Coronary artery (tissue), 2 donors: ENCODE measurements around the gene FBXL15.

ENCODE experiments used
- DNase-seq: peaks from one replicate; pipeline ENCODE4 v3.0.0-alpha.2; 2017; ENCODE audit warnings: low spot score
- H3K27ac ChIP-seq, 2 donors: fragments of 200-600 bp; sonication (generic); one replicate each; pipeline ENCODE4 v1.5.1; 2016 to 2019
- H3K4me3 ChIP-seq: fragments of 200-600 bp; sonication (generic); 2 replicates; pipeline ENCODE4 v1.5.1; 2016; ENCODE audit warnings: mild to moderate bottlenecking, moderate library complexity
- CTCF ChIP-seq: fragments of 200-600 bp; sonication (generic); IDR thresholded peaks from one replicate; pipeline ENCODE4 v1.5.1; 2019; ENCODE audit warnings: antibody characterized with exemption

FBXL15 gene

GRCh38 chr10:102408131-102408727 lies 12.4 kb upstream of the FBXL15 start:
- no peak for DNase-seq
- Histone ChIP-seq H3K4me3 (peak overlapping the region; percentile 69), H3K27ac (no peak overlapping the region)
- no peak for TF ChIP-seq CTCF

DNA sequence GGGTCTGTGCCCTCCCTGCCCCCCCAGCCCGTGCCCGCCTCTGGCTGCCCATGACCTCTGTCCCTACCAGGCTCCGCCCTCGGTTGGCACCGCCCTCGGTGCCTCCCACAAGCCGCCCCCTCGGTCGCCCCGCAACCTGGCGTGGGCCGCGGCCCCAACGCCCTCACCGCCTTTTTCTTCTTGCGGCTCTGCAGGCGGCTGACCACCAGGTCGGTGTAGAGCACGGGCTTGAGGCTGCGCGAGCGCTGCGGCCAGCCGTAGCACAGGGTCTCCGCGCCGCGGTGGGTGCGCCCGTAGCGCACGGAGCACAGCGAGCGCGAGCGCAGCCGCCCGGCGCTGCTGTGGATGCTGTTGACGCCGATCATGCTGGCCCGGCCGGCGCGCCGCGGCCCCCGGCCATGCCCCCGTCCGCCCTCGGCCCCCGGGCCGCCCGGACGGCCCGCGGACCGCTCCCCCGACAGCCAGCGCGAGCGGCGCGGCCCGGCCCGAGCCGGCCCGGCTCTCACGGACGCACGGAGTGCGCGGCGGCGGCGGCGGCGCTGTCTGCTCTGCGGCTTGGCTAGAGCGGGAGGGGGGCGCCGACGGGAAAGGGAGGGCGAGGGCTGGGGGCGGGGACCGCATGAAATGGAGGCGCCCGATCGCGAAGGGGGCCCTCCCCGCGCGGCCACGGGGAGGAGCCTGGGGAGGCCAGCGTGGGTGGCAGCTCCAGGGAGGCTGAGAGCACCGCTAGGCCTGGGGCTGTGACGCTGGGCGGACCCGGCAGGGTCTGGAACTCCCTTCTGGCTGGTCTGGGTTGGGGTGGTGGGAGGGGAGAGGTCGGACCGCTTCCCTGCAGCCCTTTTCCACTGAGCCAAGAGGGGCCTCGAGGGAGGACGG lies 11.7 kb upstream of the FBXL15 start:
- no peak for DNase-seq
- TF ChIP-seq CTCF = no peak
- Histone ChIP-seq H3K27ac (no peak overlapping the region), H3K4me3 (peak overlapping the region; percentile 69)

- DNase-seq = no peak
- H3K4me3 ChIP-seq = peak overlapping the region; percentile 69
- H3K27ac ChIP-seq = no peak overlapping the region
- no peak for TF ChIP-seq CTCF
Observed at GRCh38 chr10:102409604-102410428, 10.8 kb upstream of the FBXL15 start.

DNA sequence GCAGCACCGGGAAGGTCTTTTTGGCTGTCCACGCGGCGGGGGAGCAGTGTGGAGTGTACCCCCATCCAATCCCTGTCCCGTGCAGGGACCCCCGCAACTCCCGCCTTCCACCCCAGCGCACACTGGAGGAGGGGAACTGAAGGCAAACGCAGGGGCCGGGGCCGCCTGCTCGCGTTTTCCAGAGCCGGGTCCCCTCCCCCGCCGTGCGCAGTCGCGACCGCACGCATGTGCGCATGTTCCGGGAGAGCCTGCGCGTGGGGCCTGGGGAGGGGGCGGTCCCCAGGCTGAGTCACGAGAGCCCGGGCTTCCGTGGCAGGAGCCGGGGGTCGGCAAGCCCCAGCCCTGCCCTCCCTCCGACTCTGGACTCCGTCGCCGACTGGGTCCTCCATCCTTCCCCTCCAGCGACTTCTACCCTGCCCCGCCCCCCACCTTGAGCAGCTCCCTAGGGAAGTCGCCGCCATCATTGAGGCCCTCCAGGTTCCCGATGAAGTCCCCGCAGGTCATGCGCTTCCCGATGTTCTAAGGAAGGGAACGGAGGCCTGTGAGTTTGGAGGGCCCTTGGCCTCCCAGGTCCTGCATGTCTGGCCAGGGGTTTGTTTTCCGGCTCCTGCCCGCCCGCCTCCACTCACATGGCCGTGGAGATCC lies 10.1 kb upstream of the FBXL15 start:
- no peak for DNase-seq
- Histone ChIP-seq H3K4me3 (peak overlapping the region; percentile 52), H3K27ac (no peak overlapping the region)
- no peak for TF ChIP-seq CTCF

- H3K27ac ChIP-seq = no peak overlapping the region
- TF ChIP-seq CTCF = no peak
- H3K4me3 ChIP-seq = no peak overlapping the region
- no peak for DNase-seq
Observed at GRCh38 chr10:102411341-102412255, 9.0 kb upstream of the FBXL15 start.

DNA sequence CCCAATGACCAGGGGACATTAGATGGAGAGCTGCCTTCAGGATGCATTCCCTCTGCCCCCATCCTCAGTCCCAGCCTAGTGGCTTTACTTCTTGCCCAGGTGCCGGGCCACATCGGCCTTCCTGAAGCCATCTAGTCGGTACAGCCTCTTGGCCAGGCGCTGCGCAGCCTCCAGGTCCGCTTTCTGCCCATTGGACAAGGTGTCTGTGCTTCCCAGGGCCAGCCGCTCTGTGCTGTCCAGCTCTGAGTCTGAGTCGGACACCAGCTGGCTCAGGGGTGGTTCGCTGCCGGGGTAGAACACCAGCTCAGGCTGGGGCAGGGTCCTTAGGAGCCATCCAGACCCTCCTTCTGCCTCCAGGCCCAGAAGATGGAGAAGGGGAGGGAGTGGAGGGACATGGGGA lies 8.3 kb upstream of the FBXL15 start:
- DNase-seq = no peak
- no peak for TF ChIP-seq CTCF
- H3K27ac ChIP-seq = no peak overlapping the region
- H3K4me3 ChIP-seq = no peak overlapping the region
